ENCODE measurements around the gene ADAMTS3.

ADAMTS3 gene

DNA sequence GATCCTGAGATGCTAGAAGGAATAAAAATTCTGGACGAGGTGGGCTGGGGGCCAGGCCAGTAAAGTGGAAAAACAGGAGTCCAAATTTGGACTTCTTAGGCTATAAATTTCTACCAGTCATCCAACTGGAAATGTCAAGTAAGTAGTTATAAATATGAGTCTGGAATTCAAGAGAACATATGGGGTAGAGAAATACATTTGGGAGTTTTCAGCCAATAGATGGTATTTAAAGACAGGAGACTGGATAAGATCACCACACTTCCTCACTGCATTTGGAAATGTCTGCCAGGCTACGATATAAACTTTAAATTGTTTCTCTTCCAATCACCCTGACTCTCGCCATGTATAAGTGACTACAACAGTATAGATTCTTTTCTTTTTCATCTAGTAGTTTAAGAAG lies 294.8 kb downstream of the ADAMTS3 start:
- no peak for DNase-seq

DNA sequence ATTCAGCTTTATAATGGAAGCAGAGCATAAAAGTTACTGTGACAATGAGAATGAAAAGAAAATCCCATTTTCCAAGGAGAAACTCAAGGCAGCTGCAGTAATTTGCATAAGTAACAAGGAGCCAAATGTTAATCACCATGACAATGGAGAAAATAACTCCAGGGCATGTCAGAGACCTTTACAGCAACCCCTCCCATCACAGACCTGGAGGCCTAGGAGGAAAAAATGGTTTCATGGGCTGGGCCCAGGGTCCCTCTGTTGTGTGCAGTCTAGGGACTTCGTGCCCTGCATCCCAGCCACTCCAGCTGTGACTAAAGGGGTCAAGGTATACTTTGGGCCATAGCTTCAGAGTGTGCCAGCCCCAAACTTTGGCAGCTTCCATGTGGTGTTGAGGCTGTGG lies 313.8 kb downstream of the ADAMTS3 start:
- DNase-seq: no peak

DNA sequence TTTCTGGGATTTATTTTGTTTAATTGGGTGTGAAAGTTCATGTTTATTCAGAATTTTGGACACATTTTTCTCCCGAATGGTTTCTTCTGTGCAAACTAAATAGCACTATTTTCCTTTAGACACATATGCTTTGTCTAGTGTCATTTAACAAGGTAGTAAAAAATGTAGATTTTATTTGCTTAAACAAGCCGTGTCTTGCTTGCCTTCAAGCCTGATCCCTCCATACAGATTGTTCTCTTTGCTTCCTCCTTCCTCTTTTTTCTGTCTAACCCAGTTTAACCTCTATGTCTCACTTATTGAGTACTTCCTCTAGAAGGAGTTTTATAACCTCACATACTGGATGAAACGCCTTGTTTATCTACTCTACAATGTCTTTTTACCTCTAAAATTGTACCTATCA lies 325.4 kb downstream of the ADAMTS3 start:
- no peak for DNase-seq

DNA sequence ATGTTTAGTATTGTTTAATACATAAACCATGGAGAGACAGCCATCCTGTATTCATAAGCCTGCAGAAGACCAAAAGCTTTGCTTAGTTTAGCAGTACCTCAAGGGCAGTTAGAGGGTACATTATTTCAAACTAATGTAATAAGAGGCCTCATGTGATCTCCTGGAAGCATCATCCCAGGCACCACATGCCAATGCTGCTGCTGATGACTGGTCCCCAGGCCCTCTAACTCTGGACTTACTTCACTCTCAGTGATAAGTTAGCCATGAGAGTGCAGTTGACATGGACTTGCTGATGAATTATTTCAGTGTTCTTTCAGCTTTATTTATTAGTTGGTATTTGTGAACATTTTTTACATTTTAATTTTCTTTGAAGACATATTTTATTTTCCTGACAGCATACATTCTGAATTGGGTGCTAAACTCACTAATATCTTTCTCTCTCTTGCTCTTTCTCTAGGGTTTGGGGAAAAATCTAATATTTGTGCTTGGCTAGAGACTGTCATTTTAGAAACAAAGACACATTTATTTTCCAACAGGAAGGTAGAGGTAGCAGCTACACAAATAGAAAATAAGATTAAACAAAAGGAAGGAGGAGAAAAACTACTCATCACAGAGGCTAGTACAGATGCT lies 329.4 kb downstream of the ADAMTS3 start:
- no peak for DNase-seq
